Kidney (tissue), 14 donors: Measurements from ENCODE around the gene PGAM2. TPM values are rescaled to one million over a fixed set of nuclear protein-coding genes. Genes with fewer than 3 reads are reported as not detected.

Source experiments
- DNase-seq, 5 donors: peaks; one replicate each; pipeline ENCODE4 v3.0.0-alpha.2; 2013 to 2020
- FAIRE-seq: peaks from 2 replicates; lab custom pipeline; 2012; peaks lifted over from hg19 to GRCh38; lab: Jason Lieb, UNC
- H3K27ac ChIP-seq, 2 donors: one replicate each; pipeline ENCODE4 v1.7.0; 2013; ENCODE audit warnings: low read depth in 2 of 2, low read length in 2 of 2, inconsistent platforms in 1 of 2
- H3K27me3 ChIP-seq: one replicate; pipeline ENCODE4 v1.7.1; 2013; ENCODE audit warnings: low read length, inconsistent platforms; ENCODE audit not compliant: control insufficient read depth, insufficient read depth
- H3K36me3 ChIP-seq, 3 donors: one replicate each; pipeline versions ENCODE4 v1.7.0 to v1.7.1; 2013; ENCODE audit warnings: low read length in 3 of 3, control low read depth in 1 of 3, inconsistent platforms in 1 of 3; ENCODE audit not compliant: insufficient read depth in 3 of 3, control insufficient read depth in 2 of 3
- H3K4me1 ChIP-seq, 3 donors: one replicate each; pipeline versions ENCODE4 v1.7.0 to v1.7.1; 2013; ENCODE audit warnings: low read length in 3 of 3, inconsistent platforms in 1 of 3, low read depth in 1 of 3; ENCODE audit not compliant: control insufficient read depth in 2 of 3, insufficient read depth in 2 of 3
- H3K4me3 ChIP-seq, 3 donors: one replicate each; pipeline versions ENCODE4 v1.7.0 to v1.8.1; 2013; ENCODE audit warnings: low read length in 3 of 3, control low read depth in 1 of 3, inconsistent platforms in 1 of 3
- H3K9ac ChIP-seq, 3 donors: one replicate each; pipeline versions ENCODE4 v1.7.0 to v1.7.1; 2013; ENCODE audit warnings: low read length in 3 of 3, control low read depth in 1 of 3, inconsistent platforms in 1 of 3
- H3K9me3 ChIP-seq, 3 donors: one replicate each; pipeline versions ENCODE4 v1.7.0 to v1.7.1; 2013; ENCODE audit warnings: low read length in 3 of 3, control low read depth in 1 of 3, inconsistent platforms in 1 of 3; ENCODE audit not compliant: control insufficient read depth in 2 of 3, insufficient read depth in 1 of 3
- intact Hi-C: fragments of 100-400 bp; cut with DNase I; formaldehyde crosslinking; loops from one replicate; pipeline ENCODE4 v1.11.1; 2022
- polyA plus RNA-seq: library from polyadenylated mRNA; stranded (reverse); fragments of 350-450 nt; fragmentation: Illumina TruSeq; extraction: RNeasy Lipid Tissue Mini Kit (QIAGEN cat#74804); gene quantifications from one replicate; pipeline ENCODE4 v1.2.3, GENCODE V29; 2014; ENCODE audit warnings: low read depth, low replicate concordance; ENCODE audit not compliant: insufficient read depth
- total RNA-seq: library from RNA; stranded (reverse); fragmentation: NEBNext Ultra II Directional; extraction: Animal tissue kit (Norgen Biotek cat#: 25700); gene quantifications from one replicate; pipeline ENCODE4 v1.2.1, GENCODE V29; 2021
- TF ChIP-seq, protein P1 (sequence below): IDR thresholded peaks from 3 replicates; pipeline ENCODE4 v1.5.1; 2012; ENCODE audit warnings: mild to moderate bottlenecking, moderate library complexity, borderline replicate concordance; ENCODE audit not compliant: insufficient read depth; ENCODE audit errors: extremely low read depth
- donor health status: control.
- donor health status: control.
- donor health status: control.
- donor health status: control.
- donor health status: control.
- donor health status: DM: yes; HTN: yes; CAD: no.
- donor health status: Normal renal cell carcinoma (clear cell type).

PGAM2 gene
- total and polyA plus RNA-seq, 2 donors from 2014 or later = 2.1 to 37.7 TPM

DNA sequence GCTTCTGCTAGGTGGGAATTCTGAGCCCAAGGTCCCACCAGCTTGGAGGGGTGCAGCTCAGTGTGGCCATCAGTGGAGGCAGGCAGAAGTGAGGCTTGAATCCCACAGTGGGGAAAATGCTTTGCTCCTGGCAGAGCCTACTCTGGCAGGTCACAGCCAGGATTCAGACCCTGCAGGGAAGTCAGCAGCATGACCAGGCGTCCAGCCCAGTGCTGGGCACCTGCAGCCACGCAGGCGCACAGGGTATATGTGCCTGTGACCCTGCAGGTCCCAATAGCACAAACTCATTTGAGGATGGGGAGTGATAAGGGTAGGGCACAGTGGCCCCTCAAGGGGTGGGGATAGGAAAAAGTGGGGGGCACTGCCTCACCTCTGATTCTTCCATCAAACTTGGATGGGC, 30.4 kb upstream of the PGAM2 start:
- Histone ChIP-seq H3K36me3 (no peaks in the 10 kb centered on the region), H3K27me3 (no peaks in the 10 kb centered on the region), H3K9ac (no peak overlapping the region), H3K4me3 (no peak overlapping the region), H3K9me3 (no peaks in the 10 kb centered on the region), H3K4me1 (no peaks in the 10 kb centered on the region), H3K27ac (no peak overlapping the region)
- no peak for DNase-seq
- TF ChIP-seq, protein P1, sequence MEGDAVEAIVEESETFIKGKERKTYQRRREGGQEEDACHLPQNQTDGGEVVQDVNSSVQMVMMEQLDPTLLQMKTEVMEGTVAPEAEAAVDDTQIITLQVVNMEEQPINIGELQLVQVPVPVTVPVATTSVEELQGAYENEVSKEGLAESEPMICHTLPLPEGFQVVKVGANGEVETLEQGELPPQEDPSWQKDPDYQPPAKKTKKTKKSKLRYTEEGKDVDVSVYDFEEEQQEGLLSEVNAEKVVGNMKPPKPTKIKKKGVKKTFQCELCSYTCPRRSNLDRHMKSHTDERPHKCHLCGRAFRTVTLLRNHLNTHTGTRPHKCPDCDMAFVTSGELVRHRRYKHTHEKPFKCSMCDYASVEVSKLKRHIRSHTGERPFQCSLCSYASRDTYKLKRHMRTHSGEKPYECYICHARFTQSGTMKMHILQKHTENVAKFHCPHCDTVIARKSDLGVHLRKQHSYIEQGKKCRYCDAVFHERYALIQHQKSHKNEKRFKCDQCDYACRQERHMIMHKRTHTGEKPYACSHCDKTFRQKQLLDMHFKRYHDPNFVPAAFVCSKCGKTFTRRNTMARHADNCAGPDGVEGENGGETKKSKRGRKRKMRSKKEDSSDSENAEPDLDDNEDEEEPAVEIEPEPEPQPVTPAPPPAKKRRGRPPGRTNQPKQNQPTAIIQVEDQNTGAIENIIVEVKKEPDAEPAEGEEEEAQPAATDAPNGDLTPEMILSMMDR = no peak
- FAIRE-seq = no peak
- intact Hi-C loops = no loop called here

DNA sequence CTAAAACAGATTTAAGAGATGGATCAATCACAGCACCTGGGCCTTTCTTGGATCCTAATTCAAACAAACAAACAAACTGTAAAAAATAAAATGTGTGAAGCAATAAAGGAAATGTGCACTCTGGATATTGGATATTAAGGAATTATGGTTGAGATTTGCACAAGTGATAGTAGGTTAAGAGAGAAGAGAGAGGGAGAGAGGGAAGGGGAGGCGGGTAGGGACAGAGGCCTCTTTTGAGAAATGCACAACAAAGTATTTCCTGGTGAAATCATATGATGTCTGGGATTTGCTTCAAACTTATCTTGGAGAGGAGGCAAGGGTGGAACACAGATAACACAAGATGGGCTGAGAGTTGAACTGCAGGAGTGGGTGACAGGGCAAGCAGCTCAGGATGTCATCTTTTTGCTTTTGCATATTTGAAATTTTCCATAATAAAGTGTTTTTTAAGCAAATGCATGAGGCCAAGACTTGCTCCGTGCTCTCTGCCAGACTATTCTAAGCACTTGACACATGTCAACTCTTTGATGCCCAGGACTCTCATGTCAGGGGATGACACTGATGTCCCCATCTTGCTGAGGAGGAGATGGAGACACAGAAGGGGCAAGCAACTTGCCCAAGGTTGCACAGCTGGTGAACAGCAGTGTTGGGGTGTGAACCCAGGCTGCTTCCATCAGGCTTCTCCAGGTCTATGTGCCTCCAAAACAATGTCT, 29.7 kb upstream of the PGAM2 start:
- H3K36me3 ChIP-seq = no peaks in the 10 kb centered on the region
- H3K9ac ChIP-seq = no peak overlapping the region
- H3K27ac ChIP-seq = no peak overlapping the region
- H3K4me3 ChIP-seq = no peak overlapping the region
- intact Hi-C loops = no loop called here
- no peaks in the 10 kb centered on the region for H3K4me1 ChIP-seq
- H3K27me3 ChIP-seq = no peaks in the 10 kb centered on the region
- no peaks in the 10 kb centered on the region for H3K9me3 ChIP-seq
- DNase-seq (peak in 1 of 5 donors; percentile 28), FAIRE-seq (no peak)
- TF ChIP-seq, protein P1 = no peak

DNA sequence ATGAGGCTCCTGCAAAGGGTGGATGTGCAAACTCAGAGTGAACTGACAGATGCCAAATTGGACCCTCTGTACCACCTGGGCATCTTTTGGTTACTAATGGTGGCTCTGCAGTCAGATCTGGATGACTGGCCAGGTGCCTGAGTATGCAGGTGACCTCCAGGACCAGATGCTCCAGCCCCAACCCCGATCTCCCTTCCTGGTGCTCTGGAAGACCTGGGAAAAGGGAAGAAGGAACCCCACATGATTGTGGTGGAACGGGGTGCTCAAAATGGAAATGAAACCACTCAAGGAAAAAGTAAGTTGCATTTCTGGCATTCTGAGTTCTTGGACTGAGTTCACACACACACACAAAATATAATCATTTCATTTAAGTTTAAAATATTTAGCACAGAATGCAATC, 29.0 kb upstream of the PGAM2 start:
- Histone ChIP-seq H3K4me1 (no peaks in the 10 kb centered on the region), H3K4me3 (no peak overlapping the region), H3K27me3 (no peaks in the 10 kb centered on the region), H3K27ac (no peak overlapping the region), H3K9me3 (no peaks in the 10 kb centered on the region), H3K36me3 (no peaks in the 10 kb centered on the region), H3K9ac (no peak overlapping the region)
- intact Hi-C loops = no loop called here
- DNase-seq = no peak
- TF ChIP-seq, protein P1 = no peak
- FAIRE-seq = no peak
